HFFc6 (cell line): ENCODE measurements around the gene UHRF1. TPM values are rescaled to one million over a fixed set of nuclear protein-coding genes. Genes with fewer than 3 reads are reported as not detected.

Source experiments
- DNase-seq: peaks from one replicate; pipeline ENCODE4 v3.0.0-alpha.2; 2018
- H3K27ac Mint-ChIP-seq: 2 replicates; pipeline ENCODE4 v1.8.0; 2020; ENCODE audit warnings: mild to moderate bottlenecking, mixed read lengths
- H3K27me3 Mint-ChIP-seq: 2 replicates; pipeline ENCODE4 v1.8.0; 2021; ENCODE audit warnings: mild to moderate bottlenecking, moderate library complexity, mixed read lengths; ENCODE audit not compliant: insufficient read depth
- H3K36me3 Mint-ChIP-seq: 2 replicates; pipeline ENCODE4 v1.8.0; 2021; ENCODE audit warnings: low read depth, mixed read lengths
- H3K4me1 Mint-ChIP-seq: 2 replicates; pipeline ENCODE4 v1.8.0; 2020; ENCODE audit warnings: low read depth, mixed read lengths
- H3K4me3 Mint-ChIP-seq: 2 replicates; pipeline ENCODE4 v1.8.0; 2020; ENCODE audit warnings: mild to moderate bottlenecking, moderate library complexity, mixed read lengths
- H3K9me3 Mint-ChIP-seq: 2 replicates; pipeline ENCODE4 v1.8.0; 2020; ENCODE audit warnings: mild to moderate bottlenecking, mixed read lengths
- CTCF ChIP-seq: fragments of 200-600 bp; sonication (generic); IDR thresholded peaks from 2 replicates; pipeline ENCODE4 v1.5.0; 2021; ENCODE audit warnings: antibody characterized with exemption, mild to moderate bottlenecking
- total RNA-seq, 6 experiments: library from RNA; stranded (reverse); fragmentation: NEBNext Ultra II Directional; extraction: Animal tissue kit (Norgen Biotek cat#: 25700); gene quantifications; 2 replicates in 1 of 6; 3 replicates in 5 of 6; pipeline ENCODE4 v1.2.3, GENCODE V29; 2021

Gene UHRF1
- total RNA-seq, 6 experiments from 2014 or later: 41.9 to 74.1 (median 70.1) TPM

GRCh38 chr19:4984438-4984990 is 75.2 kb downstream of the UHRF1 start:
- no peak for DNase-seq
- Mint-ChIP-seq H3K27me3 (no peaks in the 10 kb centered on the region; the same call in 1 of the 2 replicates), H3K9me3 (no peaks in the 10 kb centered on the region), H3K4me3 (no peak overlapping the region), H3K4me1 (peaks cover 38% of the 10 kb centered on the region), H3K36me3 (no peaks in the 10 kb centered on the region; the same call in 1 of the 2 replicates), H3K27ac (no peak overlapping the region)
- no peak for TF ChIP-seq CTCF

GRCh38 chr19:4985551-4985991 is 76.3 kb downstream of the UHRF1 start:
- H3K4me1 Mint-ChIP-seq: peaks cover 41% of the 10 kb centered on the region
- no peak overlapping the region for H3K4me3 Mint-ChIP-seq
- no peak for TF ChIP-seq CTCF
- H3K36me3 Mint-ChIP-seq: no peaks in the 10 kb centered on the region; the same call in 1 of the 2 replicates
- no peaks in the 10 kb centered on the region for H3K9me3 Mint-ChIP-seq
- H3K27me3 Mint-ChIP-seq: no peaks in the 10 kb centered on the region; the same call in 1 of the 2 replicates
- DNase-seq: no peak
- no peak overlapping the region for H3K27ac Mint-ChIP-seq

GRCh38 chr19:4986056-4986455 is 76.8 kb downstream of the UHRF1 start:
- Mint-ChIP-seq H3K4me1 (peaks cover 37% of the 10 kb centered on the region), H3K27me3 (no peaks in the 10 kb centered on the region; the same call in 1 of the 2 replicates), H3K4me3 (no peak overlapping the region), H3K27ac (no peak overlapping the region), H3K36me3 (no peaks in the 10 kb centered on the region; the same call in 1 of the 2 replicates), H3K9me3 (no peaks in the 10 kb centered on the region)
- TF ChIP-seq CTCF: no peak
- no peak for DNase-seq

GRCh38 chr19:4986471-4986891 is 77.2 kb downstream of the UHRF1 start:
- no peak for TF ChIP-seq CTCF
- no peaks in the 10 kb centered on the region; the same call in 1 of the 2 replicates for H3K27me3 Mint-ChIP-seq

GRCh38 chr19:4987256-4987655 is 78.0 kb downstream of the UHRF1 start:
- no peaks in the 10 kb centered on the region for H3K9me3 Mint-ChIP-seq
- no peaks in the 10 kb centered on the region; the same call in none of the 2 replicates for H3K36me3 Mint-ChIP-seq
- TF ChIP-seq CTCF: no peak
- H3K27ac Mint-ChIP-seq: peak overlapping the region; percentile 67
- peaks cover 37% of the 10 kb centered on the region for H3K4me1 Mint-ChIP-seq
- no peak for DNase-seq
- no peaks in the 10 kb centered on the region; the same call in 1 of the 2 replicates for H3K27me3 Mint-ChIP-seq
- H3K4me3 Mint-ChIP-seq: peak overlapping the region; percentile 27

More at GRCh38 chr19:4986471-4986891, 77.2 kb downstream of the UHRF1 start:
- H3K27ac Mint-ChIP-seq: no peak overlapping the region
- no peaks in the 10 kb centered on the region; the same call in none of the 2 replicates for H3K36me3 Mint-ChIP-seq
- H3K4me3 Mint-ChIP-seq: no peak overlapping the region
- H3K9me3 Mint-ChIP-seq: no peaks in the 10 kb centered on the region
- H3K4me1 Mint-ChIP-seq: peaks cover 37% of the 10 kb centered on the region
- DNase-seq: no peak
